GM18505 (cell line): ENCODE data around the gene CTNNA1.
"Not testable (repeated sequence)": the region's sequence is repeated elsewhere in the genome, so short reads cannot be mapped to it uniquely, and the experiment has no call there.

Experiments
- ATAC-seq: cut with Tn5 transposase; IDR thresholded peaks from one replicate; pipeline ENCODE4 v1.9.1; 2021; ENCODE audit not compliant: unreplicated experiment
- POLR2A ChIP-seq: IDR thresholded peaks from 4 replicates; pipeline ENCODE4 v1.6.1; 2011; ENCODE audit warnings: borderline replicate concordance; ENCODE audit not compliant: insufficient read depth, insufficient read length; ENCODE audit errors: extremely low read depth

Gene CTNNA1

GRCh38 chr5:138752951-138753793 lies at the start of gene CTNNA1:
Gene CTNNA1, plus strand, starts transcription at chr5:138753425. Its CDS starts 28,500 bp downstream, at chr5:138781925.
- ATAC-seq: peak; percentile 44

GRCh38 chr5:138703777-138704176 lies 49.4 kb upstream of the CTNNA1 start:
- not testable (repeated sequence) for ATAC-seq

More at GRCh38 chr5:138752951-138753793, at the start of gene CTNNA1:
- peak; percentile 75 for TF ChIP-seq POLR2A

GRCh38 chr5:138705007-138705406 lies 48.2 kb upstream of the CTNNA1 start:
- ATAC-seq: no peak
- no peak for TF ChIP-seq POLR2A

GRCh38 chr5:138705567-138705966 lies 47.7 kb upstream of the CTNNA1 start:
- no peak for TF ChIP-seq POLR2A
- no peak for ATAC-seq

- TF ChIP-seq POLR2A: no peak
- ATAC-seq: no peak
Measured at GRCh38 chr5:138706655-138707480, 46.4 kb upstream of the CTNNA1 start.

GRCh38 chr5:138708791-138709190 lies 44.4 kb upstream of the CTNNA1 start:
- no peak for TF ChIP-seq POLR2A
- ATAC-seq: no peak

GRCh38 chr5:138709202-138709601 lies 44.0 kb upstream of the CTNNA1 start:
- no peak for TF ChIP-seq POLR2A
- ATAC-seq: no peak

GRCh38 chr5:138711087-138711486 lies 42.1 kb upstream of the CTNNA1 start:
- no peak for TF ChIP-seq POLR2A
- no peak for ATAC-seq

- no peak for TF ChIP-seq POLR2A
- ATAC-seq: no peak
Measured at GRCh38 chr5:138711811-138712210, 41.4 kb upstream of the CTNNA1 start.

- no peak for ATAC-seq
- TF ChIP-seq POLR2A: no peak
Measured at GRCh38 chr5:138712324-138712723, 40.9 kb upstream of the CTNNA1 start.

- ATAC-seq: no peak
- TF ChIP-seq POLR2A: no peak
Measured at GRCh38 chr5:138712791-138713190, 40.4 kb upstream of the CTNNA1 start.

- no peak for TF ChIP-seq POLR2A
- ATAC-seq: no peak
Measured at GRCh38 chr5:138713247-138713646, 40.0 kb upstream of the CTNNA1 start.

GRCh38 chr5:138714694-138715093 lies 38.5 kb upstream of the CTNNA1 start:
- TF ChIP-seq POLR2A: no peak
- no peak for ATAC-seq

GRCh38 chr5:138715931-138716432 lies 37.2 kb upstream of the CTNNA1 start:
- not testable (repeated sequence) for ATAC-seq
